ENCODE data around the gene L2HGDH.

The L2HGDH gene

GRCh38 chr14:50212726-50213125 is 99.3 kb downstream of the L2HGDH start:
- H3K4me1 ChIP-seq (ENCODE audit: control insufficient read depth in 2 of 2, insufficient read depth in 1 of 2, low read depth in 1 of 2, low read length in 2 of 2): peaks cover 0 to 4% of the 10 kb centered on the region in 2 donors
- no peak overlapping the region for H2BK12ac ChIP-seq (ENCODE audit: low read length)
- H2AFZ ChIP-seq (ENCODE audit: low read length): no peak overlapping the region
- no peak overlapping the region for H2BK5ac ChIP-seq (ENCODE audit: low read length)
- no CpG with 5 or more reads among the region's 3 CpGs for WGBS, 2 donors (ENCODE audit: extremely low coverage in 2 of 2, insufficient read length in 2 of 2, insufficient replicate concordance in 1 of 2)
- no peak overlapping the region for H2BK120ac ChIP-seq (ENCODE audit: low read depth, low read length)
- no peak for DNase-seq (ENCODE audit: low spot score)
- H4K91ac ChIP-seq (ENCODE audit: low read depth, low read length, poor library complexity): no peak overlapping the region
- H3K18ac ChIP-seq (ENCODE audit: low read length): no peak overlapping the region
- no peak overlapping the region for H3K27ac ChIP-seq (replicated peaks; ENCODE audit: low read length)
- H3K4me2 ChIP-seq (ENCODE audit: insufficient read depth, low read length, poor library complexity, severe bottlenecking): no peak overlapping the region
- H3K79me1 ChIP-seq (ENCODE audit: low read depth, low read length): no peaks in the 10 kb centered on the region
- no peaks in the 10 kb centered on the region for H3K36me3 ChIP-seq (replicated peaks in 1 of 2; ENCODE audit: control insufficient read depth in 2 of 2, insufficient read depth in 2 of 2, low read length in 2 of 2)
- H3K4me3 ChIP-seq (ENCODE audit: low read length in 2 of 2): no peak overlapping the region
- no peak overlapping the region for H2AK5ac ChIP-seq (ENCODE audit: low read depth, low read length)
- no peak overlapping the region for H3K14ac ChIP-seq (ENCODE audit: low read length)
- no peak overlapping the region for H2BK15ac ChIP-seq (ENCODE audit: low read length)
- H3K9ac ChIP-seq (ENCODE audit: low read depth, low read length, poor library complexity): no peak overlapping the region
- peaks cover 0 to 12% of the 10 kb centered on the region in 2 donors for H3K9me3 ChIP-seq (replicated peaks in 1 of 2; ENCODE audit: control insufficient read depth in 2 of 2, insufficient read depth in 1 of 2, low read depth in 1 of 2, low read length in 2 of 2)
- no peak overlapping the region for H3K4ac ChIP-seq (ENCODE audit: low read length)
- H3K27me3 ChIP-seq (ENCODE audit: control insufficient read depth in 3 of 3, insufficient read depth in 3 of 3, low read depth in 1 of 3, low read length in 3 of 3): no peaks in the 10 kb centered on the region
- H3K23ac ChIP-seq (ENCODE audit: low read depth, low read length, poor library complexity): no peak overlapping the region
- H4K8ac ChIP-seq (ENCODE audit: low read depth, low read length): no peak overlapping the region

GRCh38 chr14:50210074-50210473 is 102.0 kb downstream of the L2HGDH start:
- Histone ChIP-seq H2BK12ac (ENCODE audit: low read length) (no peak overlapping the region), H3K4me1 (ENCODE audit: control insufficient read depth in 2 of 2, insufficient read depth in 1 of 2, low read depth in 1 of 2, low read length in 2 of 2) (peaks cover 0 to 4% of the 10 kb centered on the region in 2 donors), H3K79me1 (ENCODE audit: low read depth, low read length) (no peaks in the 10 kb centered on the region), H3K14ac (ENCODE audit: low read length) (no peak overlapping the region), H3K9ac (ENCODE audit: low read depth, low read length, poor library complexity) (no peak overlapping the region), H3K4me2 (ENCODE audit: insufficient read depth, low read length, poor library complexity, severe bottlenecking) (no peak overlapping the region), H2AFZ (ENCODE audit: low read length) (no peak overlapping the region), H3K23ac (ENCODE audit: low read depth, low read length, poor library complexity) (no peak overlapping the region), H2BK120ac (ENCODE audit: low read depth, low read length) (no peak overlapping the region), H3K4ac (ENCODE audit: low read length) (no peak overlapping the region), H3K4me3 (ENCODE audit: low read length in 2 of 2) (no peak overlapping the region), H2AK5ac (ENCODE audit: low read depth, low read length) (no peak overlapping the region), H4K91ac (ENCODE audit: low read depth, low read length, poor library complexity) (no peak overlapping the region), H3K9me3 (replicated peaks in 1 of 2; ENCODE audit: control insufficient read depth in 2 of 2, insufficient read depth in 1 of 2, low read depth in 1 of 2, low read length in 2 of 2) (peaks cover 0 to 12% of the 10 kb centered on the region in 2 donors), H3K36me3 (replicated peaks in 1 of 2; ENCODE audit: control insufficient read depth in 2 of 2, insufficient read depth in 2 of 2, low read length in 2 of 2) (no peaks in the 10 kb centered on the region), H3K27ac (replicated peaks; ENCODE audit: low read length) (no peak overlapping the region), H3K27me3 (ENCODE audit: control insufficient read depth in 3 of 3, insufficient read depth in 3 of 3, low read depth in 1 of 3, low read length in 3 of 3) (no peaks in the 10 kb centered on the region), H2BK15ac (ENCODE audit: low read length) (no peak overlapping the region), H2BK5ac (ENCODE audit: low read length) (no peak overlapping the region), H4K8ac (ENCODE audit: low read depth, low read length) (no peak overlapping the region), H3K18ac (ENCODE audit: low read length) (no peak overlapping the region)
- no peak for DNase-seq (ENCODE audit: low spot score)
- WGBS, 2 donors (ENCODE audit: extremely low coverage in 2 of 2, insufficient read length in 2 of 2, insufficient replicate concordance in 1 of 2): no CpG with 5 or more reads among the region's 1 CpG

GRCh38 chr14:50198499-50198898 is 113.5 kb downstream of the L2HGDH start:
- Histone ChIP-seq H3K23ac (ENCODE audit: low read depth, low read length, poor library complexity) (no peak overlapping the region), H4K91ac (ENCODE audit: low read depth, low read length, poor library complexity) (no peak overlapping the region), H3K18ac (ENCODE audit: low read length) (no peak overlapping the region), H3K9ac (ENCODE audit: low read depth, low read length, poor library complexity) (no peak overlapping the region), H3K4me2 (ENCODE audit: insufficient read depth, low read length, poor library complexity, severe bottlenecking) (no peak overlapping the region), H2BK12ac (ENCODE audit: low read length) (no peak overlapping the region), H2BK5ac (ENCODE audit: low read length) (no peak overlapping the region), H3K27ac (replicated peaks; ENCODE audit: low read length) (no peak overlapping the region), H3K27me3 (ENCODE audit: control insufficient read depth in 3 of 3, insufficient read depth in 3 of 3, low read depth in 1 of 3, low read length in 3 of 3) (no peaks in the 10 kb centered on the region), H3K9me3 (replicated peaks in 1 of 2; ENCODE audit: control insufficient read depth in 2 of 2, insufficient read depth in 1 of 2, low read depth in 1 of 2, low read length in 2 of 2) (no peaks in the 10 kb centered on the region), H2BK120ac (ENCODE audit: low read depth, low read length) (no peak overlapping the region), H3K4me3 (ENCODE audit: low read length in 2 of 2) (no peak overlapping the region), H3K79me1 (ENCODE audit: low read depth, low read length) (no peaks in the 10 kb centered on the region), H2BK15ac (ENCODE audit: low read length) (no peak overlapping the region), H3K14ac (ENCODE audit: low read length) (no peak overlapping the region), H3K4me1 (ENCODE audit: control insufficient read depth in 2 of 2, insufficient read depth in 1 of 2, low read depth in 1 of 2, low read length in 2 of 2) (no peaks in the 10 kb centered on the region), H2AFZ (ENCODE audit: low read length) (no peak overlapping the region), H2AK5ac (ENCODE audit: low read depth, low read length) (no peak overlapping the region), H3K4ac (ENCODE audit: low read length) (no peak overlapping the region), H4K8ac (ENCODE audit: low read depth, low read length) (no peak overlapping the region), H3K36me3 (replicated peaks in 1 of 2; ENCODE audit: control insufficient read depth in 2 of 2, insufficient read depth in 2 of 2, low read length in 2 of 2) (peaks cover 0 to 55% of the 10 kb centered on the region in 2 donors)
- DNase-seq (ENCODE audit: low spot score): no peak
- WGBS, 2 donors (ENCODE audit: extremely low coverage in 2 of 2, insufficient read length in 2 of 2, insufficient replicate concordance in 1 of 2): no CpG with 5 or more reads among the region's 2 CpGs

GRCh38 chr14:50191499-50191898 is 120.5 kb downstream of the L2HGDH start:
- no peaks in the 10 kb centered on the region for H3K4me1 ChIP-seq (ENCODE audit: control insufficient read depth in 2 of 2, insufficient read depth in 1 of 2, low read depth in 1 of 2, low read length in 2 of 2)
- no peak overlapping the region for H3K4me2 ChIP-seq (ENCODE audit: insufficient read depth, low read length, poor library complexity, severe bottlenecking)
- no peak overlapping the region for H3K14ac ChIP-seq (ENCODE audit: low read length)
- H2AFZ ChIP-seq (ENCODE audit: low read length): no peak overlapping the region
- H3K27me3 ChIP-seq (ENCODE audit: control insufficient read depth in 3 of 3, insufficient read depth in 3 of 3, low read depth in 1 of 3, low read length in 3 of 3): no peaks in the 10 kb centered on the region
- H3K79me1 ChIP-seq (ENCODE audit: low read depth, low read length): no peaks in the 10 kb centered on the region
- peaks cover 0 to 46% of the 10 kb centered on the region in 2 donors for H3K36me3 ChIP-seq (replicated peaks in 1 of 2; ENCODE audit: control insufficient read depth in 2 of 2, insufficient read depth in 2 of 2, low read length in 2 of 2)
- H3K4me3 ChIP-seq (ENCODE audit: low read length in 2 of 2): no peak overlapping the region
- no peak overlapping the region for H2BK5ac ChIP-seq (ENCODE audit: low read length)
- no peak overlapping the region for H3K27ac ChIP-seq (replicated peaks; ENCODE audit: low read length)
- no CpG with 5 or more reads among the region's 1 CpG for WGBS, 2 donors (ENCODE audit: extremely low coverage in 2 of 2, insufficient read length in 2 of 2, insufficient replicate concordance in 1 of 2)
- H4K91ac ChIP-seq (ENCODE audit: low read depth, low read length, poor library complexity): no peak overlapping the region
- H3K18ac ChIP-seq (ENCODE audit: low read length): no peak overlapping the region
- H3K4ac ChIP-seq (ENCODE audit: low read length): no peak overlapping the region
- H4K8ac ChIP-seq (ENCODE audit: low read depth, low read length): no peak overlapping the region
- H3K9me3 ChIP-seq (replicated peaks in 1 of 2; ENCODE audit: control insufficient read depth in 2 of 2, insufficient read depth in 1 of 2, low read depth in 1 of 2, low read length in 2 of 2): no peaks in the 10 kb centered on the region
- no peak overlapping the region for H2BK15ac ChIP-seq (ENCODE audit: low read length)
- DNase-seq (ENCODE audit: low spot score): no peak
- H2AK5ac ChIP-seq (ENCODE audit: low read depth, low read length): no peak overlapping the region
- H3K9ac ChIP-seq (ENCODE audit: low read depth, low read length, poor library complexity): no peak overlapping the region
- H3K23ac ChIP-seq (ENCODE audit: low read depth, low read length, poor library complexity): no peak overlapping the region
- no peak overlapping the region for H2BK12ac ChIP-seq (ENCODE audit: low read length)
- H2BK120ac ChIP-seq (ENCODE audit: low read depth, low read length): no peak overlapping the region
